GM21737 (cell line): ENCODE data around the gene CDH13.

Experiments
- ATAC-seq: cut with Tn5 transposase; IDR thresholded peaks from one replicate; pipeline ENCODE4 v1.9.1; 2021; ENCODE audit warnings: mild to moderate bottlenecking, moderate library complexity; ENCODE audit not compliant: unreplicated experiment

CDH13 gene

GRCh38 chr16:82684256-82684655 lies 57.5 kb downstream of the CDH13 start:
- ATAC-seq: no peak

- ATAC-seq: no peak
Observed at GRCh38 chr16:82685526-82685925, 58.8 kb downstream of the CDH13 start.

- no peak for ATAC-seq
Observed at GRCh38 chr16:82694239-82694874, 67.6 kb downstream of the CDH13 start.

DNA sequence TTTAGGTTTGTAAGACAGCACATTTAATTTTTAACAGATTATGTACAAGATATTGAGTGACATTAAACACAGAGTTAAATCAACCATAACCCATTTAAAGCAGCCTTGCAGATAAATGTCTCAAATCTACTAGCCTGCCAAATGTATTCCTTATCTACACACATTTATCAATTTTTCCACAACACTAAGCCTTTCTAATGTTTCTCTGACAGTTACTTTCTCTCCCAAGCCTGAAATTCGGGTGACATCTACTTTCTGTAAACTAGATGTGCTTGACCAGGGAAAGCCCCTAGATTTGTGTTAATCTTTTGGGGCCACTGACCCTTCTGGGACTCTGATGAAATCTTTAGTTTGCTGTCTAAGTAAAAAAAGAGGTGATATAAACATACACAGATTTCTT lies 69.0 kb downstream of the CDH13 start:
- ATAC-seq: no peak

- no peak for ATAC-seq
Observed at GRCh38 chr16:82699260-82699659, 72.5 kb downstream of the CDH13 start.

DNA sequence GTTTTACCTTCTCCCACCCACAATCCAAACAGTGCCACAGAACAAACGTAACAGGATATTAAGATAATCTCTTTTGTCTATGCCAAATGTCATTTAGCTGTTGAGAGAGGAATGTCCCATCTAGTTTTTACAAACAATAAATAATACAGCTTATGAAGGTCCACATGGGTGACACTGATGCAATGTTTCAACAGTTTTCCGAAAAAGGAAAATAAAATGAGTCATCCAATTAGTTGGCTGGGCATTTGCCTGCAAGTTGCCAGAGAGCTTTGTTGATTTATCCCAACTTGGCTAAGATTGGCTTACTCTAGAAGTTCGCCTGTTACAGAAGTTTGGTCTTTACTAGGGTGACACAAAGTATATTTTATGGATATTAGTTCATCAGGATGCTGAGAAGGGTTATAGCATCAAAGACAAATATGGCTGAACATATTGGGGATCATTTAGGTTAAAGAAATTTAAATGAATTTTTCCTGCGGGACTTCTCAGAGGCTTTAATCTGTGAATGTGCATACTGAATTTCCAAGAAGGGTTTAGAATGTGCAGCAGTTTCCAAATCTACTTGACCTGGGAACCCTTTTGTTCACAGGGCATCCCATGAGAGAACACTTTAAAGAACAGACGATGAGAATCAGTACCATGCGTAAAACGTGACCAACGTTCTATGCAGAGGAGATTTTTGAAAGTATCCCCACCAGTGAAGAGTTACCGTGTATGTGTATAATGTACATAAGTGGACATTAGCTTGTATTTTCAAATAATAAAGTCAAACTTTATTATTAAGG lies 73.1 kb downstream of the CDH13 start:
- no peak for ATAC-seq

DNA sequence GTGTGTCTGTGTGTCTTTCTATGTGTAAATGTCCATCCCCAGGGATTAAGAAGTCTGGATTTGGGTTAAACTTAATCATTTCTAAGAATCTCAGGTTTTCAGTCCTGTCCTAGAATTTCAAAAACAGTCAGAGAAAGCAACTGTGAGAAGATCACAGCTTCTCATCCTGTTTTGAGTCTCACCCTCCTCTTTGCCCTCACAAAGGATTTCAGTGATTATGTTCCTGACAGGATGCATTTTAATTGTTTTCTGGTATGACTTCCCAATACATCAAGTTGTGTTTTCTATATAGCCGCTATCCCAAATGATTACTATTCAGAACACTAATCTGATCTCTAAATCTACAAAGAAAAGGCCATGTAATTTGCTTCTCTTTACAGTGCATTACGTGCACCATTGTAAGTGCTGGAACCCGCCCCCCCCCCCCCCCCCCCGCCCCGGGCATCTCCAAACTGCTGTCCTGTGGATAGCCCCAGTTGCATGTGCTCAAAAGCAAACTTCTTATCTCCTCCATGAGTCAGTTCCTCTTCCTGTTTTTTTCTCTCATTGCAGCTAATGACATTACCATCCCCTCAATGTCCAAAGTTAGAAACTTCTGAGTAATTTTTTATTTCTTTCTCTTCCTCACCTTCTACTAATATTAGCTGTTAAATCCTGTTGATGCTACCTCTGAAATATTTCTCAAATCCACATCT lies 73.9 kb downstream of the CDH13 start:
- no peak for ATAC-seq

- no peak for ATAC-seq
Observed at GRCh38 chr16:82701442-82701955, 74.7 kb downstream of the CDH13 start.

- no peak for ATAC-seq
Observed at GRCh38 chr16:82703161-82703560, 76.4 kb downstream of the CDH13 start.

DNA sequence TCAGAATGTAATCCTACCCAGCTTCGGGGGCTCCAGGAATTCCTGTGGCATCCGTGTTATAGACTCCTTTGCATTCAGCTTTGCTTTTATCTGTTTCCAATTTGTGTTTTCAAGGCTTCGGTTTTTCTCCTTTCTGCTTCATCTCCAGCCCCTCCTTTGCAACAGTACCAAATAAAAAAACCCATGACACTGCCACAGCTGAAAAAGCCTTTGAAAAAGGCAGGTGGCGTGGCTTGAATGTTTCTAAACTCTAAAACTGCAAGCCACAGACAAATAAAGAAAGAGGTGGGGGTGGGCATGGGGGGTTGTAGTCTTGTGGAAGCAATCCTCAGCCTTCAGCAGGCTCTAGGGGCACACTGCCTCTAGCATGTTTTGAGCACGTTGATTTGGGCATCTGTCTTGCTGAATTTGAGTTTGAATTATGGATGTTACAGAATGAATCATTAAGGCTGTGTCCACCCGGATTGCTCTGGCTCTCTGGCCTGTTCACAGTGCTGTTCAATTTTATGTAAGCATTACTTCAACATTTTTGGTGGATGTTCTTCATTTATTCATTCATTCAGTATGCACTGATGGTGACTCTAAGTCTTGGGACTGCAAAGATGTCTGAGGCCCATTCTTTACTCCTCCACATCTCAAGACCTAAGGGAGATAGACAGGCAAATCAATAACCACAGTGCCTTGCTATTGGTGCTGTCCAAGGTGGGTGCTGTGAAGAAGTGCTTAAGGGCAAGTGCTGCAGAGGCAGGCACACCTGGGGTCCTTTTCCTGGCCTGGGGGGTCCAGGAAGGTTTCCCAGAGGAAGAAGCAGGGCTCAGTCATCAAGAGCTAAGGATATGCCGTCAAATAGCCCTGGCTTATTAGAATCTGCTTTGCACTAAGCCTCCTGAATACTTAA lies 77.4 kb downstream of the CDH13 start:
- no peak for ATAC-seq

- no peak for ATAC-seq
Observed at GRCh38 chr16:82709987-82710386, 83.2 kb downstream of the CDH13 start.

- no peak for ATAC-seq
Observed at GRCh38 chr16:82713778-82714177, 87.0 kb downstream of the CDH13 start.

- no peak for ATAC-seq
Observed at GRCh38 chr16:82715160-82715559, 88.4 kb downstream of the CDH13 start.

GRCh38 chr16:82715833-82716232 lies 89.1 kb downstream of the CDH13 start:
- ATAC-seq: no peak

DNA sequence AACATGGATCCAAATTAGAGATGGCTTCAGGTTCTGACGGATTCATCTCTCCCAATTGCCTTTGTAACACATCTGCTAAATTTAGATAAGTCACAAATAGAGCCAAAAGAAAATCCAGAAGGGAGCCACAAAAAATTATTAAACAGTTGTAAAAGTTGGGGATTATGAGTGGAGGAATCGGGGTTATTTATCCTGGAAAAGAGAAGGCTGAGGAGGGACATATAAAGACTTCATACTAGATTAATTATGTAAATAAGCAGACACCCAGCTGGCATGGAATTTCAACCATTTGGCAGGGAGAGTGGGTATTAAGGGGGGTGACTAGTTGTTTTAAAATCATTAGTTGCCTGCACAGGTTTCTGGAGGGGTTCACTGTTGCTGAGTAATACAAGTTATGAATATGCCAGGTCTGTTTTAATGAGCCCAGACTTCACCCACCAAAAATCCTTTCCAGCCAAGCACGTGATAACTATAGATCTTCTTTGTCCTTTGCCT lies 89.6 kb downstream of the CDH13 start:
- ATAC-seq: no peak

DNA sequence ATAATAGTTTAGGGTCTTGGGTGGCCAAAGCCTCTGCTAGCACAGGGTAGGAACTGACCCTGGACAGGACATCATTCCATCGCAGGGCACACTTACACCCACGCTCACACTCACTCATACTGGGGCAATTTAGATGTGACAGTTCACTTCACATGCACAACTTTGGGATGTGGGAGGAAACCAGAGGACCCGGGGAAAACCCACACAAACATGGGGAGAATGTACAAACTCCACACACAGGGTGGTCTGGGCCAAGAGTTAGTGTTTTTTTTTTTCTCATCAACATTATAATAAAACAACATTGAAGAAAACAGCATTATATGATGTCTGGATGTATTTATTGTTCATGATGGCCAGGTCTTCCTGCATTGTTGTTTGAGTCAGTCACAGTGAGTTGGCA lies 93.6 kb downstream of the CDH13 start:
- no peak for ATAC-seq

DNA sequence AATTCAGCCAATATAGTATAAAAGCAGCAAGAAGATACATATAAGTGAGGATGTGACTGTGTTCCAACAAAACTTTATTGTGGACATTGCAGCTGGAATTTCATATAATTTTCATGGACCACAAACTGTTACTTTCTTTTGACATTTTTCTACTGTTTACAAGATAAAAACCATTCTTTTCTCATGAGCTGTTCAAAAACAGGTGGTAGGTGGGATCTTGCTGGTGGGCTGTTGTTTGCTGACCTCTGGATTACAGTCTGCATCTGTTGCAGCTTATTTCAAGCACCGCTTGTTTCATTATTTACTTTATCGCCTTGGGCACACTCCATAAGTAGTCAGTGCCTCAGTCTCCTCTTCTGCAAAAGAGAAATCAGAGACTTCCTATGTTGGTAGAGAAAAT lies 99.5 kb downstream of the CDH13 start:
- no peak for ATAC-seq

GRCh38 chr16:82728901-82729300 lies 102.1 kb downstream of the CDH13 start:
- no peak for ATAC-seq

DNA sequence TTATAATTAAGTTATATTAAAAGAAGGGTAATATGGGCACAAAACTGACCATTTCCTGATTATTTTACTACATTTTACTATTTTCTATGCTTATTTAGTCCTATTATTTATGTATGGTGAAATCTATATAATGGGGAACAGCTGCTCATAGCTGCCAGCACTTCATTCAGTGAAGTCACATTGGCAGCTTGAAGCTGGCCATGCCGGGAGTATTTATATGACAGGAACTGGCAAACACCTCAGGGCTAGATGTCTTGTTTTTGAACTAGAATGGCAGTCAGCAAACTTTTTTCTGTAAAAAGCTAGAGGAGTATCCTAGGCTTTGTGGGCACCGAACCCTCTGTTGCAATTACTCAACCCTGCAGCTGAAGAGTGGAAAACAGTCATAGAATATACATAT lies 104.1 kb downstream of the CDH13 start:
- ATAC-seq: no peak

DNA sequence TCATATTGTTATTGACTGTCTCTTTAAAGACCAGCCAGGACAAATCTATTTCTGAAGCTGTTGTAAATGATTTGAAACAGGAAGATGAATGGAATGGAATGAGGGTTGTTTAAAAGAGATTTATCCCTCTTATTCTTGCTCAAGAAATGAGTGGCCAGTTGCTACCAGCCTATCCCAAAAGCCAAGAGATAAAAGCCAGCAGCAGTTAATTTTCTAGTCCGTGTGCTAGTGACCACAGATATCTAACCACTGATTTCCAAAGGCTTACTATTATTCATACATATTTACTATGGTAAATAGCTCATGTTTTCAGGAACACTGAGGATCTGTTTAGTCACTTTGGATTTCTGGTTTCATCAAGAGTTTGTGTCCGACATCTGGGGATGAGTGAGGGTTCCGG lies 105.7 kb downstream of the CDH13 start:
- no peak for ATAC-seq

- ATAC-seq: no peak
Observed at GRCh38 chr16:82735186-82735585, 108.4 kb downstream of the CDH13 start.
